Endothelial cell of umbilical vein (primary cell): ENCODE measurements around the gene INSYN2B. TPM values are rescaled to one million over a fixed set of nuclear protein-coding genes. Genes with fewer than 3 reads are reported as not detected.

Experiments
- BruUV-seq: library from RNA; stranded (reverse); fragments of 400-500 nt; replicated peaks from 2 replicates; lab custom pipeline; 2021; lab: Mats Ljungman, UMichigan
- CTCF ChIA-PET: fragments of 300-600, 350-600 bp; sonication (Branson Sonifier 250); formaldehyde crosslinking; loops from one replicate; lab custom pipeline; 2021; ENCODE audit warnings: antibody characterized with exemption, inconsistent platforms; lab: Charles Lee
- POLR2A ChIA-PET: fragments of 300-600, 350-600 bp; sonication (Branson Sonifier 250); formaldehyde crosslinking; loops from one replicate; lab custom pipeline; 2021; ENCODE audit warnings: antibody characterized with exemption, inconsistent platforms; lab: Charles Lee
- DNase-seq: peaks from one replicate; pipeline ENCODE4 v3.0.0-alpha.2; 2011; ENCODE audit warnings: low read depth, low spot score
- FAIRE-seq: peaks from 2 replicates; lab custom pipeline; 2011; peaks lifted over from hg19 to GRCh38; lab: Jason Lieb, UNC
- H2AFZ ChIP-seq: 2 replicates; pipeline ENCODE4 v1.6.0; 2012; ENCODE audit warnings: low read depth, low read length, control low read depth, inconsistent platforms
- H3K27ac ChIP-seq: 2 replicates; pipeline ENCODE4 v1.5.1; 2011; ENCODE audit warnings: low read depth, mild to moderate bottlenecking, control low read depth, low read length, moderate library complexity; ENCODE audit not compliant: insufficient read depth
- H3K27me3 ChIP-seq, 2 experiments: 2 replicates each; pipeline versions ENCODE4 v1.6.0 to v1.6.1; 2011; ENCODE audit warnings: low read length in 2 of 2, mixed read lengths in 1 of 2; ENCODE audit not compliant: control insufficient read depth in 2 of 2, insufficient read depth in 2 of 2
- H3K36me3 ChIP-seq, 2 experiments: 2 replicates in 1 of 2; 3 replicates in 1 of 2; pipeline ENCODE4 v1.5.1; 2011; ENCODE audit warnings: low read length in 2 of 2, mild to moderate bottlenecking in 1 of 2, moderate library complexity in 1 of 2; ENCODE audit not compliant: control insufficient read depth in 2 of 2, insufficient read depth in 2 of 2; ENCODE audit errors: extremely low read depth in 1 of 2
- H3K4me1 ChIP-seq: 3 replicates; pipeline ENCODE4 v1.5.1; 2011; ENCODE audit warnings: mild to moderate bottlenecking, low read length; ENCODE audit not compliant: control insufficient read depth, insufficient read depth; ENCODE audit errors: extremely low read depth
- H3K4me2 ChIP-seq: 2 replicates; pipeline ENCODE4 v1.6.1; 2011; ENCODE audit warnings: low read length, control low read depth, mixed read lengths; ENCODE audit not compliant: insufficient read depth
- H3K4me3 ChIP-seq, 3 experiments: fragments of 200-600 bp in 1 of 3; sonication (generic), shearing (Covaris generic) in 1 of 3; replicated peaks in 1 of 3; 2 replicates each; pipeline ENCODE4 v1.5.1; 2011 to 2016; ENCODE audit warnings: control low read depth in 3 of 3, low read length in 3 of 3, mild to moderate bottlenecking in 2 of 3, inconsistent platforms in 1 of 3, low read depth in 1 of 3, moderate library complexity in 1 of 3; ENCODE audit not compliant: insufficient read depth in 1 of 3
- H3K79me2 ChIP-seq: 2 replicates; pipeline ENCODE4 v1.6.0; 2012; ENCODE audit warnings: low read length, inconsistent platforms; ENCODE audit not compliant: control insufficient read depth, insufficient read depth
- H3K9ac ChIP-seq: replicated peaks from 2 replicates; pipeline ENCODE3; 2011; ENCODE audit warnings: low read length, control low read depth; ENCODE audit not compliant: insufficient read depth; ENCODE audit errors: extremely low read depth
- H3K9me1 ChIP-seq: replicated peaks from 3 replicates; pipeline ENCODE4 v1.6.0; 2011; ENCODE audit warnings: mild to moderate bottlenecking, low read length; ENCODE audit not compliant: control insufficient read depth, insufficient read depth; ENCODE audit errors: extremely low read depth
- H3K9me3 ChIP-seq: replicated peaks from 2 replicates; pipeline ENCODE4 v1.5.1; 2012; ENCODE audit warnings: low read length, inconsistent platforms; ENCODE audit not compliant: control insufficient read depth, insufficient read depth
- H4K20me1 ChIP-seq: replicated peaks from 2 replicates; pipeline ENCODE3; 2011; ENCODE audit warnings: mild to moderate bottlenecking, low read length; ENCODE audit not compliant: control insufficient read depth, insufficient read depth; ENCODE audit errors: extremely low read depth
- EZH2 ChIP-seq: IDR thresholded peaks from 2 replicates; pipeline ENCODE4 v1.6.1; 2012; ENCODE audit warnings: borderline replicate concordance, low read depth, mild to moderate bottlenecking, moderate library complexity, low read length, inconsistent platforms; ENCODE audit not compliant: severe bottlenecking
- FOS ChIP-seq: IDR thresholded peaks from 2 replicates; pipeline ENCODE4 v1.6.1; 2011; ENCODE audit warnings: mild to moderate bottlenecking, low read length, moderate library complexity, borderline replicate concordance; ENCODE audit not compliant: insufficient read depth
- GATA2 ChIP-seq: IDR thresholded peaks from 2 replicates; pipeline ENCODE4 v1.7.0; 2011; ENCODE audit warnings: low read depth, mild to moderate bottlenecking, moderate library complexity, mixed read lengths, low read length; ENCODE audit not compliant: insufficient read length, insufficient read depth
- JUN ChIP-seq: IDR thresholded peaks from 2 replicates; pipeline ENCODE4 v1.6.1; 2011; ENCODE audit warnings: borderline replicate concordance, low read depth; ENCODE audit not compliant: insufficient read length, insufficient read depth
- MYC ChIP-seq: IDR thresholded peaks from one replicate; pipeline ENCODE4 v1.6.1; 2011; ENCODE audit warnings: mild to moderate bottlenecking, low read depth, low read length
- POLR2A ChIP-seq: IDR thresholded peaks from 2 replicates; pipeline ENCODE4 v1.6.1; 2012; ENCODE audit warnings: low read depth, mild to moderate bottlenecking, control low read depth, low read length
- POLR2AphosphoS5 ChIP-seq: IDR thresholded peaks from 2 replicates; pipeline ENCODE4 v1.6.1; 2012; ENCODE audit warnings: low read depth, mild to moderate bottlenecking, control low read depth, low read length, moderate library complexity; ENCODE audit not compliant: insufficient read depth
- dilution Hi-C: fragments of 300-500 bp; cut with MboI; formaldehyde crosslinking; loops from one replicate; pipeline ENCODE4 v1.15.0; 2019; ENCODE audit warnings: low sequenced_read_pairs; ENCODE audit not compliant: extremely low pct_ligation_motif_present
- intact Hi-C: fragments of 100-400 bp; cut with micrococcal nuclease; formaldehyde crosslinking; loops from one replicate; pipeline ENCODE4 v1.10.0; 2022
- polyA plus RNA-seq, 4 experiments: library from polyadenylated mRNA; depleted of rRNA in 3 of 4; stranded (reverse) in 3 of 4; unstranded in 1 of 4; fragments of >200 nt; gene quantifications; 2 replicates each; pipeline versions ENCODE4 v1.2.1 to v1.2.3, GENCODE V29; 2011 to 2012; ENCODE audit warnings: missing spikeins in 1 of 4
- total RNA-seq: library from RNA; stranded (reverse); gene quantifications from 2 replicates; pipeline ENCODE4 v1.2.3, GENCODE V29; 2021
- TF ChIP-seq, protein P1 (sequence below), 2 donors: IDR thresholded peaks; 1 replicate in 1 of 2; 2 replicates in 1 of 2; pipeline ENCODE4 v1.5.1; 2011; ENCODE audit warnings: low read length in 2 of 2, mild to moderate bottlenecking in 2 of 2, moderate library complexity in 2 of 2, control low read depth in 1 of 2, inconsistent platforms in 1 of 2, low read depth in 1 of 2; ENCODE audit not compliant: insufficient read depth in 1 of 2; ENCODE audit errors: extremely low read depth in 1 of 2
- TF ChIP-seq, protein P2 (sequence below): IDR thresholded peaks from 2 replicates; pipeline ENCODE4 v1.6.1; 2011; ENCODE audit not compliant: insufficient read depth, insufficient read length

INSYN2B gene
- total and polyA plus RNA-seq, 2 donors (not counting 3 experiments of a cell fraction or from before 2014, with no cell fraction given), result 8.2 to 17.1 TPM

DNA sequence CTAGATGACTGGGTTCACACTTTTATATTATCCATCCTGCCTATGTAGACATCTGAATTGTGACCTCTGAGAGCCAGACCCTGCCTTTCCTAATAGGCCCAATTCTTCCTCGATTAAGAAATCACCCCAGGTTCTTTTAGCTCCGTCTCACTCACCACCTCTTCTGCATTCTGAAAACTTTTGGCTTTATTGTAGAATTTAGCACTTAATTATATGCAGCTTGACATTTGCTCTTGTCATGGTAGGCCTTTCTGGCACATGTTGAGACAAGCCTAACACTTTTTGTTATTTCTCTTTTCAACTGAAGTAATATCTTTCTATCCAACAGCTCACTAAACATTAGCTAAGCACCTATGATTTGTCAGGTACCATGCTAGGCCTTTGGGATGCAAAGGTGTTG is 163.3 kb downstream of the INSYN2B start:
- Histone ChIP-seq H3K4me2 (no peak overlapping the region), H4K20me1 (no peaks in the 10 kb centered on the region), H3K36me3 (no peaks in the 10 kb centered on the region), H3K79me2 (no peaks in the 10 kb centered on the region), H3K9me3 (no peaks in the 10 kb centered on the region), H3K4me1 (no peaks in the 10 kb centered on the region), H3K9ac (no peak overlapping the region), H3K4me3 (no peak overlapping the region), H2AFZ (no peak overlapping the region), H3K9me1 (no peaks in the 10 kb centered on the region), H3K27me3 (no peaks in the 10 kb centered on the region), H3K27ac (no peak overlapping the region)
- TF ChIP-seq EZH2 (no peak), JUN (no peak), MYC (no peak)
- TF ChIP-seq, protein P1, sequence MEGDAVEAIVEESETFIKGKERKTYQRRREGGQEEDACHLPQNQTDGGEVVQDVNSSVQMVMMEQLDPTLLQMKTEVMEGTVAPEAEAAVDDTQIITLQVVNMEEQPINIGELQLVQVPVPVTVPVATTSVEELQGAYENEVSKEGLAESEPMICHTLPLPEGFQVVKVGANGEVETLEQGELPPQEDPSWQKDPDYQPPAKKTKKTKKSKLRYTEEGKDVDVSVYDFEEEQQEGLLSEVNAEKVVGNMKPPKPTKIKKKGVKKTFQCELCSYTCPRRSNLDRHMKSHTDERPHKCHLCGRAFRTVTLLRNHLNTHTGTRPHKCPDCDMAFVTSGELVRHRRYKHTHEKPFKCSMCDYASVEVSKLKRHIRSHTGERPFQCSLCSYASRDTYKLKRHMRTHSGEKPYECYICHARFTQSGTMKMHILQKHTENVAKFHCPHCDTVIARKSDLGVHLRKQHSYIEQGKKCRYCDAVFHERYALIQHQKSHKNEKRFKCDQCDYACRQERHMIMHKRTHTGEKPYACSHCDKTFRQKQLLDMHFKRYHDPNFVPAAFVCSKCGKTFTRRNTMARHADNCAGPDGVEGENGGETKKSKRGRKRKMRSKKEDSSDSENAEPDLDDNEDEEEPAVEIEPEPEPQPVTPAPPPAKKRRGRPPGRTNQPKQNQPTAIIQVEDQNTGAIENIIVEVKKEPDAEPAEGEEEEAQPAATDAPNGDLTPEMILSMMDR (IDR thresholded peaks at IDR 0.05; ENCODE audit: extremely low read depth in 1 of 2, insufficient read depth in 1 of 2, low read depth in 1 of 2, low read length in 2 of 2), result no peak
- CTCF ChIA-PET, result interaction anchor here (1.5 kb wide), 1 partner anchor 11 kb away, joined by 3 read pairs; no protein-coding TSS in a partner anchor
- POLR2A ChIA-PET, result no interaction called here
- FAIRE-seq (no peak), DNase-seq (no peak)
- intact Hi-C loops, result no loop called here
- BruUV-seq, result no TSS peak
- dilution Hi-C loops, result no loop called here

DNA sequence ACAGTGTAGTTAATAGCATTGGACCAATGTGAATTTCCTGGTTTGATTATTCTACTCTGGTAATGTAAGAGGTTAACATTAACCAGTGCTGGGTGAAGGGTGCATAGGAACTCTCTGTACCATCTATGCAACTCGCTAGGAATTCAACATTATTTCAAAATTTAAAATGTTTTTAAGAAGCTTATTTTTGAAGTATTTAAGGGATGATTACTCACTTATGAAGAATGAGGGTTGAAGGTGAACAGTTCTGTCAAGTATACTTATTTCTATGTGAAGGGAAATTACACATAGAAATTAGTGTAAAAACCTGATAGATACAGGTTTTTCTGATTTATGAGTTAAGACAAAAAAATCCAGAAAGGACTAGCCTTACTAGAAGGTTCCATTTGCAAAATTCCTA is 165.8 kb downstream of the INSYN2B start:
- dilution Hi-C loops (no loop called here), intact Hi-C loops (no loop called here)
- no peak overlapping the region for H2AFZ ChIP-seq
- H3K9ac ChIP-seq, result no peak overlapping the region
- H3K4me3 ChIP-seq, result no peak overlapping the region
- H3K9me1 ChIP-seq, result no peaks in the 10 kb centered on the region
- peaks cover 0 to 2% of the 10 kb centered on the region in 2 experiments for H3K27me3 ChIP-seq
- POLR2A ChIA-PET, result no interaction called here
- H3K4me2 ChIP-seq, result no peak overlapping the region
- TF ChIP-seq, protein P1 (IDR thresholded peaks at IDR 0.05; ENCODE audit: extremely low read depth in 1 of 2, insufficient read depth in 1 of 2, low read depth in 1 of 2, low read length in 2 of 2), result no peak
- TF ChIP-seq POLR2AphosphoS5 (no peak), MYC (no peak), POLR2A (no peak), JUN (no peak), FOS (no peak), GATA2 (no peak), EZH2 (no peak)
- TF ChIP-seq, protein P2, sequence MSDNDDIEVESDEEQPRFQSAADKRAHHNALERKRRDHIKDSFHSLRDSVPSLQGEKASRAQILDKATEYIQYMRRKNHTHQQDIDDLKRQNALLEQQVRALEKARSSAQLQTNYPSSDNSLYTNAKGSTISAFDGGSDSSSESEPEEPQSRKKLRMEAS, result no peak
- no peaks in the 10 kb centered on the region for H3K36me3 ChIP-seq
- no peaks in the 10 kb centered on the region for H3K9me3 ChIP-seq
- DNase-seq (no peak), FAIRE-seq (no peak)
- no TSS peak for BruUV-seq
- CTCF ChIA-PET, result no interaction called here
- no peaks in the 10 kb centered on the region for H4K20me1 ChIP-seq
- H3K79me2 ChIP-seq, result no peaks in the 10 kb centered on the region
- H3K4me1 ChIP-seq, result no peaks in the 10 kb centered on the region
- no peak overlapping the region for H3K27ac ChIP-seq
